Activated CD8-positive, alpha-beta memory T cell treated with anti-CD3 and anti-CD28 coated beads for 4 hours (primary cell): ENCODE results near the gene TBC1D23.
"Not testable (repeated sequence)": the region's sequence is repeated elsewhere in the genome, so short reads cannot be mapped to it uniquely, and the experiment has no call there.

Source experiments
- DNase-seq, 2 donors: peaks; one replicate each; pipeline ENCODE4 v3.0.0-alpha.2; 2020; ENCODE audit warnings: low read depth in 2 of 2

Gene TBC1D23

DNA sequence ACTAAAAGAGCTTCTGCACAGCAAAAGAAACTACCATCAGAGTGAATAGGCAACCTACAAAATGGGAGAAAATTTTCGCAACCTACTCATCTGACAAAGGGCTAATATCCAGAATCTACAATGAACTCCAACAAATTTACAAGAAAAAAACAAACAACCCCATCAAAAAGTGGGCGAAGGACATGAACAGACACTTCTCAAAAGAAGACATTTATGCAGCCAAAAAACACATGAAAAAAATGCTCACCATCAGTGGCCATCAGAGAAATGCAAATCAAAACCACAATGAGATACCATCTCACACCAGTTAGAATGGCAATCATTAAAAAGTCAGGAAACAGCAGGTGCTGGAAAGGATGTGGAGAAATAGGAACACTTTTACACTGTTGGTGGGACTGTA is 91.0 kb downstream of the TBC1D23 start:
- not testable (repeated sequence) for DNase-seq

DNA sequence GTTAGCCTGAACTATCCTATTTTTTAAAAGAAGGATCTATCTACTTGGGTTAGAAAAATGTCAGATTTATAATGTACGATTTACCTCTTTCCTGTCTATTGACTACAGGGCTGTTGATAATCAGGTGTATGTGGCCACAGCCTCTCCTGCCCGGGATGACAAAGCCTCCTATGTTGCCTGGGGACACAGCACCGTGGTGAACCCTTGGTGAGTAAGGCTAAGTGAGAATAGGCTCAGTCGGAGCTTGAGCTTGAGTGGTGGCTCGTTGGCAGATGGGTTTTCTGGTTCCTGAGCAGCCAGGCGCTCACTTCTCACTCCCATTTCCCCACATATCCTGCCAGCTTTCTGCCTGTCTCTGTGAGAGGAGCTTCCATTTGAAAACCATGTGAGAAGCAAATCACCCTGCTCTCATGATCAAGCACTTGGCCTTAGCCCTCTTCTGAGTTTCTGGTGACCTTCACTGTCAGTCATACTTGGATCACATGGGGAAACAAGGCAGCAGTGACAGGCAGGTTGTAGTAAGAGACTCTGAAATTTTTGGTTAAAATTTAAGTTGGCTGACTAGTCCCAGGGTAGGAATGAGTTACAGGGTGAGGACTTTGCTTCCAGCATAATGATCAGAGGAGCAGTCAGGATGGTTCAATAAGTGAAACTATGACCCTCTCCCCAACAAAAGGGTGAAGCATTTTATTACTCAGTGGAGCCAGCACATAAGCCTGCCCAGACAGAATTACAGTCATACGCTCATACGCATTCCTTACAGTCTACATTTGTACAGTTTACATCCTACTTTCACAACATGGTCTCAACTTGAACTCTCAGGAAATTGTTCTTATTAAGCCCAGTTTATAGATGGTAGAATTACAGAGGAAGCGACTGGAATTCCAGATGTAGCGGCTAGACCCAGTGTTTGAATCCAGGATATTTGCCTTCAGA is 91.8 kb downstream of the TBC1D23 start:
- no peak for DNase-seq

DNA sequence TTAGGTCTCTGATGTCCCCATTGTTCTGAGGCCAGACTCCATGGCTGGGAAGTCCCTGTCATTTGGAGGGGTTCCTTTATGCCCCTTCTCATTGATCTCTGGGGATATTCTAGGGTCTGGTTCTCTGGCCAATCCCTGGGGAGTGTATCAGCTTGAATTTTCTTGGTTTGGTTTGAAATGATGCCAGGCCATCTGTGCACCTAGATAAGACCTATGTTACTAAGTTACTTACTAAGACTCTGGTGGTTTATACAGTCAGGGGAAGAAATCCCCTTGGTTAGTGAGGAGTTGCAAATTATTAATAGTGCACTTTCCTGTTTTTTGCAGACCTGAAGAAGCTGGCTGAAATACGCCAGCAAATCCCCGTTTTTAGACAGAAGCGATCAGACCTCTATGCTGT is 94.1 kb downstream of the TBC1D23 start:
- no peak for DNase-seq

DNA sequence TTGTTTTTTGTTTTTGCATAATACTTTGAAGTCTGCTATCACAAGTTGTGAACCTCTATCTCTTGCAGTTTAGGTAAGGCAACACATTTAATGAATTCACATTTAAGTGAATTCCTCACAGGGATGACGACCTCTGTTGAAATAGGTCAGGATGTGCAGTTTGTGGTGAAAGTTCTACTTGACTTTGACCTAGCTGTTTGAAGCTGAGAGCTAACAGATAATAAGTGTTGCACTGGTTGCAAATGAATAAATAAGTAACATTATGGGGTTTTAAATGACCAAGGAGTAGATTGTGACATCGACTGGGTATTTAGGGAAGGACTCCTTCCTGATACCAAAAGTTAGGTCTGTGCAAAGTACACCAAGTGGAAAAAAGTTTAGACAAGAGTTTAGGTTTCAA is 97.6 kb downstream of the TBC1D23 start:
- DNase-seq = no peak

DNA sequence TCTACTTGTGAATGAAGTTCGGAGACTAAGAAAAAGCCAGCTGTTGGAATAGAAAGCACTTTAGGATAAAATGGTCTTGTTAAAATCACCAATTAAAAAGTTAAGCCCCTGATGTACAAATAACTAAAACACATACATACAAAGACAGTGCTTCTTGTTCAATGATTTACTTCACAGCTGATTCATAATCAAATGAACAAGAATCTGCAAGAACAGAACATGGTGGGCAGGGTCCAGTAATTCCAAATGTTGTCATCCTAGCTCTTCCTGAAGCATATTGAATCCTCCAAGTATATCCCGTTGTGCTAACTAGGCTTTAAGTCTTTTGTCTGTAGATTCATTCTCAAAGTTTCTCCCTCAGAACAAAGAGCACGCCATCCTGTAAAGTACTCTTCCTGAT is 98.2 kb downstream of the TBC1D23 start:
- no peak for DNase-seq

DNA sequence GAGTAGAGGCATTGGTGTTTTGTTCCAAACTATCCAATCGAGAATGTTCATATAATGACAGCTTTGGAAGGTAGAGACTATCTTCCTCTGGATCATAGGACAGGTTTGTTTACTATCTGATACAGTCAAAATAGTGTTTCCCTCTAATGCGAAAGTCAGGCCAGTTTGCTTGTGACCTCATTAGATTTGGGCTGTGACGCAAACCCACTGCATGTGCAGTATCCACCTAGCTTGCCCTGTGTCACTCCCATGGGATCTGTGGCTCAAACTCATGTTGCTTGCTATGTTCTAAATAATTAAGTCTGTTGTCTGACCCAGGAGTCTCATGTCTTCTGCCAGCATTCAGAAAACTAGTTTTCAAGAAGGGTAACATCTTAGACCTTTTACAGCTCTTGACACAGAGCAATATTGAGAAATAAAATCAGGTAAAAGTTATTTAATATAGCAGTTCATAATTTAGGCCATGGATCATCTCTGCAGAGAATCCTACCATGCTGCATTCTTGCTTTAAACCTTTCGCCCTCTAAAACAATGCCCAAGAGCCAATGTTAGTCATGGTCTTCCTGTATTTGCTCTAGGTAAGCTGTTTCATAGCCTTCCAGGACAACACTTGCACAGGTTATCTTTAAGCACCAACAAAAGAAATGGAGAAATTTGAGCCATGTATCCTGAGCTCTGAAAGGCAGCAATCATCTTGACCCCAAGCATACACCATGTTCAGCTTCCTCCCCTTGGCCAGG is 100.1 kb downstream of the TBC1D23 start:
- DNase-seq = no peak

DNA sequence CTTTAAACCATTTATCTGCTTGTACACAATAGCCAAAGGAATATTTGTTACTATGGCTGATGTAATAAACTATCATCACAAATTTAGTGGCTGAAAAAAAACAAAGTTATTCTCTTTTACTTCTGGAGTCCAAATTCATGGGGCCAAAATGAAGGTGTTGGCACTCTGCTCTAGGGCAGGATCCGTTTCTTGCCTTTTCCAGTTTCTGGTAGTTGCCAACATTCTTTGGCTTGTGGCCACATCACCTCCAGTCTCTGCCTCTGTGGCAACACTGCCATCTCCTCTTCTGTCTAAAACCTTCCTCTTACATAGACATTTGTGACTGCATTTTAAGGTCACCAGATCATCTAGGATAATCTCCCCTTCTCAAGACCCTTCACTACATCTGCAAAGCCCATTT is 101.1 kb downstream of the TBC1D23 start:
- no peak for DNase-seq

DNA sequence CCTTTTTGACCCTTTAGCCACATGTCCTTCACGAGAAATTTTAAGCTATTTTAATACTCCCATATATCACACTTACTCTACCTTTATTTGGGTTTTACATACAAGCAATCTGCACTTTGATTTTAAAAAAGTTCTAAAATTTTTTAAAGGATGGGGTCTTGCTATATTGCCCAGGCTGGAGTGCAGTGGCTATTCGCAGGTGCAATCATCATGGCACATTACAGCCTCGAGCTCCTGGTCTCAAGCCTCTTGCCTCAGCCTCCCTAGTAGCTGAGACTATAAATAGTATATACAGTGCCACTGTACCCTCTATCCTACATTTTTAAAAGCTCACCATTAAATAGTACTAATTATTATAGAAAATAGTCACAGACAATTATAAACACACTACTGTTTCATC is 103.6 kb downstream of the TBC1D23 start:
- no peak for DNase-seq

DNA sequence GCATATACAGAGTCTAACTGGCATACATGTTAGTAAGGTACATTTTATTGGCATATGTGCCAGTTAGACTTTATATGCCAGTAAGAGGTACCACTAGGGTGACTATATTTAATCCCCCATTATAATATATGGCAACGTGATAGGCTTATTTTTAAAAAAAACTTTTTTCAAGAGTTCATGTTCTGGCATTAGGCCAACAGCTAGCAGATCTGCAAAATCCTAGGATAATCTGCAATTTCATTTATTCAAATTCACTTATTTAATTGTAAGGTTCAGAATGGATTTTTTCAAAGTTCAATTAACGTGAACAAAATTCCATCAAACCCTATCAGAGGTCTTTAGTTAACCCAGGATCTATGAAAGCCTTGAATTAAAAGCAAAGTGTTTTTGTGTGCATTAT is 105.6 kb downstream of the TBC1D23 start:
- no peak for DNase-seq

DNA sequence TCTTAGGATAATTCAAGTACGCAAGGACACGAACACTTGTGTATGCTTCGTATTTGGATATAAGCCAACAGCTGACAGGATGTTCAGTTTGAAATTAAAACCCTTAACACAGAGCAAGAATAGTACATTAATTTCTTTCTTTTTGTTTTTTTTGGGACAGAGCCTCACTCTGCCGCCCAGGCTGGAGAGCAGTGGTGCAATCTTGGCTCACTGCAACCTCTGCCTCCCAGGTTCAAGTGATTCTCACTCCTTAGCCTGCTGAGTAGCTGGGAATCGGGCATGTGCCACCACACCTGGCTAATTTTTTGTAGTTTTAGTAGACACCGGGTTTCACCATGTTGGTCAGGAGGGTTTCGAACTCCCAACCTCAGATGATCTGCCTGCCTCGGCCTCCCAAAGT is 107.6 kb downstream of the TBC1D23 start:
- no peak for DNase-seq

DNA sequence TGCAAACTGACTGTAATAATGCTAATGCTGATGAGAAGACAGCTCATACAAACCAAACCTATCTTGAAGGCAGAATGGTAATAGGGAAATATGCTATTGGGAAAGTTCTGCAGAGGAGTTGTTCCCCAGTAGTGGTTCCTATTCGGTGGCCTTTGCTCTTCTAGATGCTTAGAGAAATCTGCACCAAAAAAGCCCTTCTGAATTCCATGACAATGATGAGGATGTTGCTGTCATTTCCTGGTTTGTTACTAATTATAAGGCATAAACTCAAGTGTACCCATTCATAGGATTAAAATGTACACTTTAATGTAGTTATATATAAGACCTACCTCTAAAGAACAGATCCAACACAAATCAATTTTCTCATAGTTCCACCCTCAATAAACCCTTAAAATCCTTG is 110.0 kb downstream of the TBC1D23 start:
- DNase-seq = no peak

DNA sequence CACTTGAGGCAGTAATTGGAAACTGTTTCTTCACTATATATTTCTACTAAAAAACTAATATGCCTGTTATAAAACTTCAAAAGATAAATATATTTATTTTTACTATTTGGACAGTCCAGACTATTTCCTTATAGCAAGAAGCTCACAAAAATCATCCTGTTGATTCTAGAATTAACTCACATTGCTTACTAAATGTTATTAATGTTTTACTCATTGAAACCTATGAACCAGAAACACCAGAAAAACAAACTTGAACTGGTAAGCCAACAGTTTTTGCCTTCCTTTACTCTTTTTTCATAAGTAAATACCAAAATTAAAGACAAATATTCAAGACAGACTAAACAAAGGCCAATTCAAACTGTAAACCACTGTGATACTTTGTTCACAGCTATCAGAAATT is 113.7 kb downstream of the TBC1D23 start:
- DNase-seq = no peak
